ENCODE data around the gene OSBPL6. TPM values are rescaled to one million over a fixed set of nuclear protein-coding genes. Genes with fewer than 3 reads are reported as not detected.
"Not testable (repeated sequence)": the region's sequence is repeated elsewhere in the genome, so short reads cannot be mapped to it uniquely, and the experiment has no call there.

OSBPL6 gene
- total RNA-seq, 6 donors from 2014 or later, result 2.0 to 35.4 (median 5.1) TPM

GRCh38 chr2:178335230-178335629, 140.9 kb downstream of the OSBPL6 start:
- H3K4me3 ChIP-seq, result no peak overlapping the region
- H3K4me1 ChIP-seq, result peaks cover 0 to 17% (median 0%) of the 10 kb centered on the region in 4 donors
- DNase-seq (no peak), ATAC-seq (ENCODE audit: low FRiP score in 2 of 2) (no peak)
- no peak overlapping the region for H3K27ac ChIP-seq
- no peaks in the 10 kb centered on the region for H3K9me3 ChIP-seq
- TF ChIP-seq EP300 (IDR thresholded peaks at IDR 0.05), result no peak
- peaks cover 0 to 3% (median 0%) of the 10 kb centered on the region in 4 donors for H3K36me3 ChIP-seq
- H3K27me3 ChIP-seq, result no peaks in the 10 kb centered on the region

- peak in 1 of 2 donors; percentile 64 for DNase-seq
- H3K27ac ChIP-seq, result no peak overlapping the region
- no peaks in the 10 kb centered on the region for H3K27me3 ChIP-seq
- H3K4me1 ChIP-seq, result no peaks in the 10 kb centered on the region
- 94 to 95% methylated on average over 11 of the region's 11 CpGs for WGBS, 2 donors
- H3K9me3 ChIP-seq, result no peaks in the 10 kb centered on the region
- H3K4me3 ChIP-seq, result no peak overlapping the region
- H3K36me3 ChIP-seq, result no peaks in the 10 kb centered on the region
- ATAC-seq (ENCODE audit: low FRiP score in 2 of 2), result no peak
- no peak for TF ChIP-seq POLR2AphosphoS5 (IDR thresholded peaks at IDR 0.05)
- TF ChIP-seq EP300 (IDR thresholded peaks at IDR 0.05), result no peak
- TF ChIP-seq, protein P1, sequence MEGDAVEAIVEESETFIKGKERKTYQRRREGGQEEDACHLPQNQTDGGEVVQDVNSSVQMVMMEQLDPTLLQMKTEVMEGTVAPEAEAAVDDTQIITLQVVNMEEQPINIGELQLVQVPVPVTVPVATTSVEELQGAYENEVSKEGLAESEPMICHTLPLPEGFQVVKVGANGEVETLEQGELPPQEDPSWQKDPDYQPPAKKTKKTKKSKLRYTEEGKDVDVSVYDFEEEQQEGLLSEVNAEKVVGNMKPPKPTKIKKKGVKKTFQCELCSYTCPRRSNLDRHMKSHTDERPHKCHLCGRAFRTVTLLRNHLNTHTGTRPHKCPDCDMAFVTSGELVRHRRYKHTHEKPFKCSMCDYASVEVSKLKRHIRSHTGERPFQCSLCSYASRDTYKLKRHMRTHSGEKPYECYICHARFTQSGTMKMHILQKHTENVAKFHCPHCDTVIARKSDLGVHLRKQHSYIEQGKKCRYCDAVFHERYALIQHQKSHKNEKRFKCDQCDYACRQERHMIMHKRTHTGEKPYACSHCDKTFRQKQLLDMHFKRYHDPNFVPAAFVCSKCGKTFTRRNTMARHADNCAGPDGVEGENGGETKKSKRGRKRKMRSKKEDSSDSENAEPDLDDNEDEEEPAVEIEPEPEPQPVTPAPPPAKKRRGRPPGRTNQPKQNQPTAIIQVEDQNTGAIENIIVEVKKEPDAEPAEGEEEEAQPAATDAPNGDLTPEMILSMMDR (IDR thresholded peaks at IDR 0.05), result no peak
- TF ChIP-seq POLR2A (IDR thresholded peaks at IDR 0.05), result no peak
Measured at GRCh38 chr2:178344121-178344520, 149.8 kb downstream of the OSBPL6 start.

- Histone ChIP-seq H3K4me1 (no peaks in the 10 kb centered on the region), H3K4me3 (no peak overlapping the region), H3K27me3 (no peaks in the 10 kb centered on the region), H3K27ac (no peak overlapping the region), H3K9me3 (no peaks in the 10 kb centered on the region), H3K36me3 (peaks cover 0 to 5% (median 2%) of the 10 kb centered on the region in 4 donors)
- no peak for ATAC-seq (ENCODE audit: low FRiP score in 2 of 2)
- WGBS, 2 donors, result 92 to 95% methylated on average over 2 of the region's 2 CpGs
- TF ChIP-seq, protein P1 (IDR thresholded peaks at IDR 0.05), result no peak
- no peak for TF ChIP-seq EP300 (IDR thresholded peaks at IDR 0.05)
- no peak for TF ChIP-seq POLR2A (IDR thresholded peaks at IDR 0.05)
- no peak for TF ChIP-seq POLR2AphosphoS5 (IDR thresholded peaks at IDR 0.05)
- no peak for DNase-seq
Measured at GRCh38 chr2:178345951-178346350, 151.6 kb downstream of the OSBPL6 start.

DNA sequence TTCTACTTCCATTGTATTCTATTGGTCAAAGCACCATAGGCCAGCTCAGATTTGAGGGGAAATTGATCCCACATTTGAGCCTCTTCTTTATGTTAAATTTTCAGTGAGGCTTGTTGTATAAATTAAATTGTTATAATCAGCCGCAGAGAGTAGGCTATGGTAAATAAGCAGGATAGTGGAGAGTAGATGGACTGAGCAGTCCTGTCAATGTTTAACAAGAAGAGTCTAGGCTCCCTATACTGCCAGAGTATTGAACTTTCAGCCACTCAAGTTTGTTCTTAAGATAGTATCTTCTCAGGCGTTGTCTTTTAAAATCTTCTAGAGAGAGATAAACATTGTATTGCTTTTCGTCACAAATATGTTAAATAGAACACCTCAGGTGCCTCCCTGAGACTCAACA, 155.7 kb downstream of the OSBPL6 start:
- H3K27ac ChIP-seq, result no peak overlapping the region
- TF ChIP-seq POLR2A (IDR thresholded peaks at IDR 0.05) (no peak), EP300 (IDR thresholded peaks at IDR 0.05) (no peak), POLR2AphosphoS5 (IDR thresholded peaks at IDR 0.05) (no peak)
- TF ChIP-seq, protein P1 (IDR thresholded peaks at IDR 0.05), result no peak
- WGBS, 2 donors, result 90 to 94% methylated on average over 3 of the region's 3 CpGs
- ATAC-seq (ENCODE audit: low FRiP score in 2 of 2) (no peak), DNase-seq (no peak)
- H3K4me1 ChIP-seq, result no peaks in the 10 kb centered on the region
- H3K4me3 ChIP-seq, result no peak overlapping the region
- H3K36me3 ChIP-seq, result peaks cover 0 to 9% (median 3%) of the 10 kb centered on the region in 4 donors
- H3K9me3 ChIP-seq, result no peaks in the 10 kb centered on the region
- no peaks in the 10 kb centered on the region for H3K27me3 ChIP-seq

DNA sequence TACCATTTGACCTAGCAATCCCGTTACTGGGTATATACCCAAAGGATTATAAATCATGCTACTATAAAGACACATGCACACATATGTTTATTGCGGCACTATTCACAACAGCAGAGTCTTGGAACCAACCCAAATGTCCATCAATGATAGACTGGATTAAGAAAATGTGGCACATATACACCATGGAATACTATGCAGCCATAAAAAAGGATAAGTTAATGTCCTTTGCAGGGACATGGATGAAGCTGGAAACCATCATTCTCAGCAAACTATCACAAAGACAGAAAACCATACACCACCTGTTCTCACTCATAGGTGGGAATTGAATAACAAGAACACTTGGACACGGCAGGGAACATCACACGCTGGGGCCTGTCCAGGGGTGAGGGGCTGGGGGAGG, 163.4 kb downstream of the OSBPL6 start:
- ATAC-seq (ENCODE audit: low FRiP score in 2 of 2); H3K4me1 ChIP-seq; H3K4me3 ChIP-seq; H3K36me3 ChIP-seq; DNase-seq; H3K9me3 ChIP-seq; H3K27ac ChIP-seq; H3K27me3 ChIP-seq: not testable (repeated sequence)
- WGBS, 2 donors, result 97 to 100% methylated on average over 4 of the region's 4 CpGs

- ATAC-seq (ENCODE audit: low FRiP score in 2 of 2), result no peak
- Histone ChIP-seq H3K27me3 (no peaks in the 10 kb centered on the region), H3K9me3 (peaks cover 0 to 8% (median 0%) of the 10 kb centered on the region in 4 donors), H3K27ac (no peak overlapping the region), H3K36me3 (peaks cover 0 to 7% (median 0%) of the 10 kb centered on the region in 4 donors), H3K4me3 (no peak overlapping the region), H3K4me1 (no peaks in the 10 kb centered on the region)
- no peak for TF ChIP-seq EP300 (IDR thresholded peaks at IDR 0.05)
- TF ChIP-seq, protein P1 (IDR thresholded peaks at IDR 0.05), result no peak
- no peak for TF ChIP-seq POLR2AphosphoS5 (IDR thresholded peaks at IDR 0.05)
- TF ChIP-seq POLR2A (IDR thresholded peaks at IDR 0.05), result no peak
- WGBS, 2 donors, result 82 to 93% methylated on average over 7 of the region's 7 CpGs
- DNase-seq, result no peak
Measured at GRCh38 chr2:178359192-178359912, 165.0 kb downstream of the OSBPL6 start.
